ENCODE results near the gene RNU4-1.
"Not testable (repeated sequence)": the region's sequence is repeated elsewhere in the genome, so short reads cannot be mapped to it uniquely, and the experiment has no call there.

Gene RNU4-1

DNA sequence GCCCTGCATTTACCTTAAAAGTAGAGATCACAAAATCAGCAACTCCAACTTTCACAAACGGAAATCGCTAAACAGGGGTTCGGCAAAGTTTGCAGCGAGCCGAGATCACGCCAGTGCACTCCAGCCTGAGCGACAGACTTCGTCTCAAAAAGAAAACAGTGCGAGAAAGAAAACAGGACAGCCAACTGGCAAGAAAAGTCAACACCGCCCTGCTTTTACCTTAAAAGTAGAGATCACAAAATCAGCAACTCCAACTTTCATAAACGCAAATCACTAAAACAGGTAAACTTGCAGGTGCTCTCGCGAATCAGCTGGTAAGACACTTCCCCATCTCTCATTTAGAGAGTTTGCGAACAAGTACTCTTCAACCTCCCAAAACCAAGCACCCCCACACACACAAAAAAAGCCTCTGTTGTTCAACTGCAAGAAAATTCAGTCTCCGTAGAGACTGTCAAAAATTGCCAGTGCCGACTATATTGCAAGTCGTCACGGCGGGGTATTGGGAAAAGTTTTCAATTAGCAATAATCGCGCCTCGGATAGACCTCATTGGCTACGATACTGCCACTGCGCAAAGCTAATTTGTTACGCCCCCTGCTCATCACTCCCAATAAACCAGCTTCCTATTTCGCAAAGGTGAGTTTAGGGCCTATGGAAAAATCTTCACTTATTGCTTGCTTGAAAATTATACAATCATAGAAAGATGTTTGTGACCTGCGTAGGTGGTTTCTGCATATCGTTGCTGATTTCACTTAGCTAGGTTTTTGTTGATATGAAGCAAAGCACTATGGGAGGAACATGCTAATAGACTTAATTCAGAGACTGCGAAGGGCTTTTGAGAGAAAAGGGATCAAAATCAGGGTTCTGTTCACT is at the start of gene RNU4-1:
Gene RNU4-1 (minus strand): TSS at position 577 of the 871 bp plus-strand sequence.
- DNase-seq (ENCODE audit: low read depth) = peak; percentile 54

- no peak for DNase-seq (ENCODE audit: low read depth)
These were observed 49.4 kb upstream of the RNU4-1 start for GRCh38 chr12:120342175-120343038.

GRCh38 chr12:120339256-120339655 is 46.2 kb upstream of the RNU4-1 start:
- DNase-seq (ENCODE audit: low read depth) = no peak

GRCh38 chr12:120337730-120338129 is 44.7 kb upstream of the RNU4-1 start:
- DNase-seq (ENCODE audit: low read depth) = no peak

DNA sequence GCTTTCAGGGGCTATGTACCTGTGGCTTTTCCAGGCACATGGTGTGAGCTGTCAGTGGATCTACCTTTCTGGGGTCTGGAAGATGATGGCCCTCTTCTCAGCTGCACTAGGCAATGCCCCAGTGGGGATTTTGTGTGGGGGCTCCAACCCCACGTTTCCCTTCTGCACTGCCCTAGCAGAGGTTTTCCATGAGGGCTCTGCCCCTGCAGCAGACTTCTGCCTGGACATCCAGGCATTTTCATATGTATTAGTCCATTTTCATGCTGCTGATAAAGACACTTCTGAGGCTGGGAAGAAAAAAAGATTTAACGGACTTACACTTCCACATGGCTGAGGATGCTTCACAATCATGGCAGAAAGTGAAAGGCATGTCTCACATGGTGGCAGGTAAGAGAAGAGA is 43.4 kb upstream of the RNU4-1 start:
- not testable (repeated sequence) for DNase-seq (ENCODE audit: low read depth)

DNA sequence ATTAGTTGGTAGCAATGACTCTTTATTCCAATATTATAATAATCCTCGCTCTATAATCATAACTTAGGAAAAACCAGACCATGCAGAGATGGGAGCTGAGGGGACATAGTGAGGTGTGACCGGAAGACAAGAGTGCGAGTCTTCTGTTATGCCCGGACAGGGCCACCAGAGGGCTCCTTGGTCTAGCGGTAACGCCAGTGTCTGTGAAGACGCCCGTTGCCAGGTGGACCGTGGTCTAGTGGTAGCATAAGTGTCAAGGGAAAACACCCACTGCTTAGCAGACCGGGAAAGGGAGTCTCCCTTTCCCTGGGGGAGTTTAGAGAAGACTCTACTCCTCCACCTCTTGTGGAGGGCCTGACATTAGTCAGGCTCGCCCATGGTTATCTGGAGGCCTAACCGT is 42.4 kb upstream of the RNU4-1 start:
- not testable (repeated sequence) for DNase-seq (ENCODE audit: low read depth)

- no peak for DNase-seq (ENCODE audit: low read depth)
These were observed 39.5 kb upstream of the RNU4-1 start for GRCh38 chr12:120332523-120332922.

DNA sequence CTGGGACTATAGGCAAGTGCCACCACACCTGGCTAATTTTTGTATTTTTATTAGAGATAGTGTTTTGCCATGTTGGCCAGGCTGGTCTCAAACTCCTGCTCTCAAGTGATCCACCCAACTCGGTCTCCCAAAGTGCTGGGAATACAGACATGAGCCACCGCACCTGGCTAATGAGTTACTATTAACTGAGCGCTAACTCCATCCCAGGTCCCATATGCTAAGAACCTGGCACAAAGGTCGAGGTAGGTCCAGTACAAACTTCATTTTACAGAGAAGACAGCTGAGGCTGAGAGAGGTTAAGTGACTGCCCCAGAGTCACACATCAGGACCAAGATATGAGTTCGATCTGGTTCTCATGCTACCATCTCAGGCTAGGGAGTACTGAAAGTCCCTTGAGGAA is 39.0 kb upstream of the RNU4-1 start:
- no peak for DNase-seq (ENCODE audit: low read depth)

GRCh38 chr12:120331390-120331789 is 38.4 kb upstream of the RNU4-1 start:
- DNase-seq (ENCODE audit: low read depth) = no peak

DNA sequence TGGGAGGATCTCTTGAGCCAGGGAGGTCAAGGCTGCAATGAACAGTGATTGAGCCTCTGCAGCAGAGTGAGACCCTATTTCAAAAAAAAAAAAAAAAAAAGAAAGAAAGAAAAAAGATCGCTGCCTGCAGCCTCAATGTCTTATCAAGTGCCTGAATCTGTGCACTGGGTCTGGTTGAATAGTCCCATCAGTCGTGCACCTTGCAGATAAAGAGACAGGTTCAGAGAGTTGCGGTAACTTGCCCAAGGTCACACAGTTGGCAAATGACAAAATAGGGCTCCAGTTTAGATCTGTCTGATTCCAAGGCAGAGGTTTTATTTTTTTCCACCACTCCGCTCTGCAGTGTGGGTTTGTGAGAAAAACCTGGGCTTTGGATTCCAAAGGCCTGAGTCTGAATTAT is 35.2 kb upstream of the RNU4-1 start:
- DNase-seq (ENCODE audit: low read depth) = no peak

- DNase-seq (ENCODE audit: low read depth) = no peak
These were observed 34.6 kb upstream of the RNU4-1 start, which contains the start of gene PLA2G1B for GRCh38 chr12:120327593-120327992. Gene PLA2G1B, minus strand, starts transcription at chr12:120327779. Its CDS starts 26 bp downstream, at chr12:120327753.

- no peak for DNase-seq (ENCODE audit: low read depth)
These were observed 31.9 kb upstream of the RNU4-1 start for GRCh38 chr12:120324841-120325417.

GRCh38 chr12:120323772-120324171 is 30.7 kb upstream of the RNU4-1 start:
- no peak for DNase-seq (ENCODE audit: low read depth)

DNA sequence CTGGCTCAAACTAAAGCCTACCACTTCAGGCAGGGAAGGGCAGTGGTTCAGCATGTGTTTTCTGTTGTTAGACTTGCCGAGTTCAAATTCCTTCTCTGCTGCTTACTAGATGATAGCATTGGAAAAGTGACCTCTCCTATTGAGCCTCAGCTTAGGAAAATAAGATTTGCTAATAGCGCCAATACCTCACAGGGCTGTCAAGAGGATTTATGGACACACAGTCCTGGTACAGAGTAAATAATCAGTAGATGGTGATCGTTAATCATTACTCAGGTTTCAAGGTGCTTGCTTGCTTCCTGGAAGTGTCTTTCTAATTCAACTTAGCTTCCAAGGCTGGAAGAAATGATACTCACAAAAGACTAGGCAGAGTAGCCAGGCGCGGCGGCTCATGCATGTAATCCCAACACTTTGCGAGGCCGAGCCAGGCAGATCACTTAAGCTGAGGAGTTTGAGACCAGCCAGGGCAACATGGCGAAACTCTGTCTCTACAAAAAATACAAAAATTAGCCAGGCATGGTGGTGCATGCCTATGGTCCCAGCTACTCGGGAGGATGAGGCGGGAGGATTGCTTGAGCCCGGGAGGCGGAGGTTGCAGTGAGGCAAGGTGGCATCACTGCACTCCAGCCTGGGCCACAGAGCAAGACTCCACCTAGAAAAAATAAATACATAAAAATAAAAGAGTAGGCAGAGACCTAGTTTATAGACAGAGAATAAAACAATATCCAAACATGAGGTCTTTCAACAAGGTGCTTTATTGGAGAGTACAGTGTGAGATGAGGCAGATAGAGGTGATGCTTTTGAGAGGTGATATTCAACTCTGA is 28.6 kb upstream of the RNU4-1 start:
- DNase-seq (ENCODE audit: low read depth) = no peak

DNA sequence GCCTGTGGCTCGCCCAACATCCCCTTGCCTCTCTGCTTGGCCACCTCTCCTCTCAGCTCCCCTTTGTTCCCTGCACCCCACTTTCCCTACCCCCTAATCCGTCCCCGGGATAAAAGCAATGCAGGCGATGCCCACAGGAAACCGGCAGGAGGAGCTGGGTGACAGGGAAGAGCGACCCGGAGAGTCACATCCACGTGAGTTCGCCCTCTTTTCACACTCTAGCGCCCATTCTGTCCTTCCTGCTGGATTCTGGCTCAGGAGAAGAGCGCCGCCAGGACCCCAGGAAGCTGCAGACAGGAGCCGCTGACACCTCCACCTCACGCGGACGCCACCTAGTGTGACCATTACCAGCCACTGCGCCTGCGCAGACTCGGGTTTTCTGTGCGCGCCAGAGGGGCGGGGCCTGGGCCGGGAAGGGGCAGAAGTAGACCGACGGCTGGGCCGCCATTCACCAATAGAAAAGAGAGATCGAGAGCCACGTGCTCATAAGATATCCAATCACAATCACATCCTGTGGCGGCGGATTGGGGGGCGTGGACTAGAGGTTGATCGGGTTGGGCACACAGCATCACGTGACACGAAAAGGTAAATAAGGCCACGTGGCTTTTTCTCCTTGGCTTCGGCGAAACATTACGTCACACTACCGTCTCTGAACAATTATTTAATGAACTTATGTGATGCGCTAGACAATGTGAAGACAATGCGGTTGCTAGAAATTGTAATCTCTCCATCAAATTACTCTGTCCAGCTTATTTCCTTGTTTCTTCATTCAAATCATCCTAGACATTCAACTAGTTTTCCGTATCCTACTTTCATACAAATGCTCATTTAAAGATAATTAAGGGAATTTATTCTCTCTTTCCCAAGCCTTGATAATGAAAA is 24.4 kb upstream of the RNU4-1 start:
- peak; percentile 97 for DNase-seq (ENCODE audit: low read depth)

- DNase-seq (ENCODE audit: low read depth) = no peak
These were observed 23.8 kb upstream of the RNU4-1 start for GRCh38 chr12:120316798-120317223.

- DNase-seq (ENCODE audit: low read depth) = no peak
These were observed 21.2 kb upstream of the RNU4-1 start for GRCh38 chr12:120314220-120314619.

GRCh38 chr12:120301962-120302815 is 9.2 kb upstream of the RNU4-1 start, which contains the start of gene SIRT4:
Gene SIRT4, plus strand, starts transcription at chr12:120302321. Its CDS starts 1,241 bp downstream, at chr12:120303562.
- peak; percentile 78 for DNase-seq (ENCODE audit: low read depth)

- DNase-seq (ENCODE audit: low read depth) = no peak
These were observed 701 bp downstream of the RNU4-1 start for GRCh38 chr12:120292411-120292660.
